Bladder microvascular endothelial cell (primary cell): ENCODE data around the gene UBE2B. TPM values are rescaled to one million over a fixed set of nuclear protein-coding genes. Genes with fewer than 3 reads are reported as not detected.

Source experiments
- total RNA-seq: library from RNA; depleted of rRNA; stranded (reverse); fragments of >200 nt; gene quantifications from 2 replicates; pipeline ENCODE4 v1.2.3, GENCODE V29; 2014

Gene UBE2B
- 18.0 and 29.0 TPM in 2 replicates for total RNA-seq

DNA sequence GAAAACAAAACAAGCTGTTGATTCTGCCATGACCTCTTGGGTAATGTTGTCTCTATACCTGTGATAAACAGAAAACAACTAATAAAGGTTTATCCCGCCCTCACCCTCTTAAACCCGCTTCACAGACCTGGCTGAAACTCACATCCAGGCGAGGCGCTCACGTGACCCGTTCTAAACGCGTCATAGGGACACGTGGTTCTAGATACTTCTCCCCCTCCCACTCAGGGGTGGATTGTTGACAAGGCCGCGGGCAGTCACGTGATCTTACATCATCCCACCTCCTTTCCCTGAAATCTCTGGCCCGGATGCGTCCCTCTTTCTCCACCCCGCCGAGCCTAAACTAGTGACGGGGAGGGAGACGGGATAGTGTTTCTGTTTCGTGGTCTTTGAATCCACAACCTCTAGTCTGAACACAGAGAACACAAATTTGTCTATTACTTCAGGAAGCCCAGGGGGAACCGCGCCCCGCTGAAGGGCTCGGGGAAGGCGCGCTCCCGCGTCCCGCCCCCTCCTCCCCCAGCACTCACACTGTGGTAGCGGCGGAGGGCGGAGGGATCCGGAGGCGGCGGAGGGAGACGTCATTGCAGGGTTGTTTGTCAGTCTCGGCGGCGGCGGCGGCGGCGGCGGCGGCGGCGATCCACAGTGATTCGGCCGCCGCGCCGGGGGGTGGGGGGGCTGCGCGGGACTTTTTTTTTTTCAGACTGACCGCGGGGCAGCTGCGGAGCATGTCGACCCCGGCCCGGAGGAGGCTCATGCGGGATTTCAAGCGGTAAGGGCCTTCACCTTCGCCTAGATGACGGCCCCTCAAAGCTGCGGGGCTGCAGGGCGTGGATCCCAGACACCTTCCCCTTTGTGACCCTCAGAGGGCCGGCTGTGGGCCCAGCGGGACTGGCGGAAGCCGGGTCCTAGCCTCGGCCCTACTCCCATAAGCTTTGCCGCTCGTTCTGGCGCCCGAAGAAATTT is at the start of gene UBE2B:
Gene UBE2B (plus strand): TSS at position 699 of the 963 bp plus-strand sequence. CDS start 27 bp downstream, at position 726.

DNA sequence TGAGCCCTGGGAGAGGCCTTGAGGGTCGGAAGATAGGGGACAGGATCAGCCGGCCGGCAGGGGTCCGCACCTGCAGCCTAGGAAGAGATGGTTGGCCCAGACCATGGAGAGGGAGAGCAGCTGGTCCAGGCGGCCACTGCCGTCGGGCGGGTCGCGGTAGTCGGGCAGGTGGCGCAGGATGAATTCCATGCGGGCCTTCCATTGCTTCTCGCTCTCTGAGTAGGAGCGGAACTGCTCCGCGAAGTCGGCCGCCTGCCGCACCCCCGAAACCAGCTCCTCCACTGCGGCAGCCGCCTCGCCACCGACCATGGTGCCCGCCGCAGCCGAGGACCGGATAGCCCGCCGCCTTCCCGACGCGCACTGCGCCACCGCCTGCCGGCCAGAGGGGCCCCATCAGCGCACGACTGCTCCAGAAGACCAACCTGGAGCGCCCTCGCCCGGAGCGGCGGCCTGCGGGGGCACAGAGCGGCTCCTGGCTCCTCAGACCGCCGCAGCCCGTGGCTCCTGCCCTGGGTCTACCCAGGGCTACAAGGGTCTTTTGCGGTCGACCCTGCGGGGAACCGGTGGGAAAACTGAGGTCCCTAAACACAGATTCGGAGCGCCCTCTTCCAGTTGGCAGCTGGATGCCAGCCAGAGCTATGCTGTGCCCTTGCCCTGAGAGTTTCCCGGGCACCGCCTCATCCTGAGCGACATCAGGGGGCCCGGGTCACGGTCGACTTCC is 40.3 kb downstream of the UBE2B start, which contains the start of gene CDKN2AIPNL:
Gene CDKN2AIPNL (minus strand): TSS at position 336 of the 721 bp plus-strand sequence. CDS start 27 bp downstream, at position 309.

Other genes with a start within 250 kb of the UBE2B start
- 124 and 322 TPM in 2 replicates for gene SKP1, start 194.6 kb upstream of the UBE2B start, total RNA-seq
- 43.4 and 88.9 TPM in 2 replicates for gene PPP2CA, start 145.5 kb upstream of the UBE2B start, total RNA-seq
- gene CDKL3, start 4.4 kb upstream of the UBE2B start, total RNA-seq: 0.16 and 0.19 TPM in 2 replicates
- 23.7 and 33.4 TPM in 2 replicates for gene CDKN2AIPNL, start 40.3 kb downstream of the UBE2B start, total RNA-seq
- gene JADE2, start 154.1 kb downstream of the UBE2B start, total RNA-seq: 14.6 and 33.3 TPM in 2 replicates